HG03095 (cell line): ENCODE data around the gene IGFL3.
"Not testable (repeated sequence)": the region's sequence is repeated elsewhere in the genome, so short reads cannot be mapped to it uniquely, and the experiment has no call there.

Source experiments
- ATAC-seq: cut with Tn5 transposase; IDR thresholded peaks from one replicate; pipeline ENCODE4 v1.9.1; 2021; ENCODE audit warnings: moderate library complexity; ENCODE audit not compliant: unreplicated experiment

The IGFL3 gene

DNA sequence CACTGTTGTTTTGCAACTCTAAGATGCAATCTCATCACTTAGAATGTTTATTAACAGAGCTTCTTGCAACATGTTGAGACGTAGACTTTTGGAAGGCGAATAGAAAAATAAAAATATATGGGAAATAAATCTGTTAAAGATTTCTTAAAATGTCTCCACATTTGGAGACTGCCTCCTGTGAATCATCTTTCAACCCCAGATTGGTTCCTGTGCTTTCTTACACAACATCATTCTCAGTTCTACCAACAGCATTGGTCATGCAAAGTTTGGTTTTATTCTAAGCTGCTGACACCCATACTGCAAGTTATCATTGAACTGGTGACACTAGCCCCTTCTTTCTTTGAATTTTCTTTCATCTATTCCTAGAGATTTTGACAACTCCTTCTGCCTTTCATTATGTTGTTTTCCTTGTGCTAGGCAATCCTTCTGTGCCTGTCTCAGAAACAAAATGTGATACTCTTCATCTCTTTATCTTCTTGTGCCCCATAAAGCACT lies 1.6 kb upstream of the IGFL3 start:
- ATAC-seq = no peak

DNA sequence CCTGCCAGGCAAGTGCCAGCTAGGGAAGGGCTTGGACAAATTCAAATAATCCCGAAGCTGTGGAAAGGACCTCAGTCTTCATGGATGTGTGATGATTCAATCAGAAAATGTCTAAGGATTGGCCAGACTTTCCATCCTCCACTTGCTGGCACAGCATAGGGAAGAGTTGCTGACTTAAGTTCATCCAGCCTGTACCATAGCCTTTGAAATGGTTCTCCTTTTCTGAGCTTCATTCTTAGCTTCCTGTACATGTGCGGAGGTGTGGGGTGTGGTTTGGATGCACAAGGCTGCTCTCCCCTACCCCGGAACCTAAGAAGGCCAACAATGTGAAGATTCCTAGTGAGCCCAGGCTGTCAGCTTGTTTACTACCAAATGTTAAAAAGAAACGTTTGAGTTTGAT lies 959 bp upstream of the IGFL3 start:
- no peak for ATAC-seq

DNA sequence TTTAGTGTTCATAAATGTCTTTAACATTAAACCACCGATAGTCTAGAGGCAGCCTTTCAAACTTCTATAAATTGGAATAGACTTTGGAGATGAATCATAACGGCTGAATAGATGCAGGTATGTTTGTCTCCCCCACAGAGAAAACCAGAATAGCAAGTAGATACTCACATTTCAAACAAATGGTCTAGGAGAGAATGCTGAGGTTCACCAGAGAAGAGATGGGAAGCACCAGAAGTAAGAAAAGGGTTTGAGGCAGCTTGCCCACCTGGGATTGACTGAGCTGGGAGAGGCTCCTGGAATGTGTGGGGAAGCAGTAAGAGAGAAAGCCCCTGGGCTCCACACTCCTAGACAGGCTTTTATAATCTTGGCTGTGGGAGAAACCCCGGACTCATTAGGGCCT lies 6.4 kb downstream of the IGFL3 start:
- ATAC-seq = no peak

DNA sequence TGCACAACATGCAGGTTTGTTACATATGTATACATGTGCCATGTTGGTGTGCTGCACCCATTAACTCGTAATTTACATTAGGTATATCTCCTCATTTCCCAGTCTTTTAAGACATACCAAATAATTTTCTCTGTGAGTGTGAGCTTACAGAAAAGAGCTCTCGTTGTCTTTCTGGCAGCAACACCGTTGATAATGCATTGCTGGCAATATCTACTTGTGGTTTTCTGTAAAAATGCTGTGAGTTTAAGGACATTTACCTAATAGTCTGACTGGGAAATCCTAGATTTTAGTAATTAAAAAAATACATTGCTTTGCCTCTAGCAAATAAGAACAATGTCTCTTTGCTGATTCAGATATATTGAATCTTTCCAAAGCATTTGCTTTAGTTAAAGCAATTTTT lies 8.4 kb downstream of the IGFL3 start:
- ATAC-seq = no peak

DNA sequence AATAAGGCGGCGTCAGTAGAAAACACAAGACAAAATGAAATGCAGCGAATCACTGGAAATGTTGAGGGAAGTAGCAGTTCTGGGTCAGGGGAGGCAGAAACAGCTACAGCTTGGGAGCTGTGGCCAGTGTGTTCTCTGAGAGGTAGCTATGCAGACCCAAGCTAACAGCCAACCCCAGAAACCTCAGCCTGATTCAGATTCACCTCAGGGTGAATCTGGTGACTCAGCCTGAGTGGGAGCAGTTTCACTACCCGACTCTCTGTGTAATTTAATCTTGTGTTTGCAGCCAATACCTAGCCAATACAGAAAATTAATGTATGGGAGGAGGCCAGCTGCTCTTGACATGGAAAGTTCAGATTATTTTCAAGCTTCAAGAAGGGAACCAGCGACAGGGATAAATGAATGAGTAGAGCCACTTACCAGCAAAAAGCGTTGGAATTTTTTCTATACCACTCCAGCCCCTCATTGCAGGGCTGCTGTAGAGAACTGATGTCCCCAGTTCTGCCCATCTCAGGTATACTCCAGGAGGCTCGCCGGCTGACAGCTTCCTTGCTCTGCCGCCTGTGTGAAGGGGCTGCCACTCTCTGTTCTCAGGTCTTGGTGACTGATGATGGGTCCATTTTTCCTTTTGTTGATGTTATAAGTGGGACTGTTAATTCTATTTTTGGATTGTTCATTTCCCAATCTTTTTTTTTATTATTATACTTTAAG lies 8.9 kb downstream of the IGFL3 start:
- peak; percentile 63 for ATAC-seq

DNA sequence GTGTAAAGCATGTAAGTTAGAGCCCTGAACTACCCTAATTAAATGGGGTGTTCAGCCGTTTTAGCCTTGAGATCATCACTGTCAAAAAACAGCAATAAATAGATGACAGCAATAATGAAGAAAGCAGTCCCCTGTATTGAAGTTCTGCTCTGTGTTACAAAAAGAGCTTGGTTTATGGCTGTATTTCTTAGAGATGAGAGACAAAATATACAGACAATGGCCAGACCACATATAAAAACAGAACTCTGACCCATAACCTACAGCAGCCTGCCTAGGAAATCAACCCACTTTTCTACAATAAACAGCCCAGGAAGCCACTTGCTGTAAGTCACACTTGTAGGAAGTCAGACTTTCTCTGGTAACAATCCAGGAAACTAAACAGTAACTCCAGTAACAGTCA lies 10.8 kb downstream of the IGFL3 start:
- no peak for ATAC-seq

DNA sequence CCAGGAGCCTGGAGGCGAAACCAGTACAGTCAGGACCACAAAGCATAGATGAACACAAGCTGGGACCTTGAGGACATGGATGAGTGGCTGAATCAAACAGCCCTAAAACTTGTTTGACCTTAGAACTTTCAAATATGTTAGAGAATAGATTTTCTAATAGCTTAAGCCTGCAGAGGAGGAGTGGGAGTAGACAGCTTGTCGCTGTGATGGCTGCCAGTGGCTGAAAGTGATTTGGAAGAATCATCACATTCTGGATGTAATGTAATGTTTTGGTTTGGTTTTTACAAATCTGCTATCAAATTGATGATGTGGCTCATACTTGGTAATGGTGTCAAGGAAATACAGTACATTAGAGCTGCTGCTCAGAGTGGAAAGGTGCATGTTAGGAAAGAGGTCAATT lies 12.0 kb downstream of the IGFL3 start:
- no peak for ATAC-seq

DNA sequence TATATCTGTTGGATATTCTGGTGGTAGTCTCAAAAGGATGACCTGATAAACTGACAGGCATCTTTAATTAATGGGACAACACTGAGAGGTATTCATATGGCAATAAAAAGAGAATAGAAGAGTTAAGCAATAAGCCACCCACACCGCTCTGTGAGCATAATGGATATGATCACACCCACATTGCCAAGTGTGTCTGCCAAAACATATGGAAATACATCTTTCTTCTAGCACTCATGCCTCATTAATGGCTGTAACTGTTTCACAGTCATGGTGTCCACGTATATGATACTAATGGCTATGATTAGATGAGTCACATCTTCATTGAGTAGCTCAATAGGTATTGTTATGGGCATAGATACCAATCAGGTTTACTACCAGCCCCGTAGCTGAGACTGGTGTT lies 13.1 kb downstream of the IGFL3 start:
- ATAC-seq = no peak

DNA sequence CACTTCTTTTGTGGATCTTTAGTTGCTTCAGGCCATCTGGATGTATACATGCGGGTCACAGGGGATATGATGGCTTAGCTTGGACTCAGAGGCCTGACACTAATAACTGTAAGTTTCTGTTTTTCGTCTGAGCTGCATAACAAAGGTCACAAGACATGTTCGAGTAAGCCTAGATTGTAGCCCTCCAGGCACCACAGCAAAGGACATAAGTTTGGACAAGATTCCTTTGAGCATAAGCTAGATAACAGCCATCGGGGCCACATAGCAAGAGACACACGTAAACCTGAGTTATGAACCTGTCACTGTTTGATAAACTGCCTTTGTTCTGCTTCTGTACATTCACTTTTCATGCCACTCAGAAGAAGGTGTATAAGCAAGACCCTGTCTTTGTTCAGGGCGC lies 14.6 kb downstream of the IGFL3 start:
- ATAC-seq = no peak

DNA sequence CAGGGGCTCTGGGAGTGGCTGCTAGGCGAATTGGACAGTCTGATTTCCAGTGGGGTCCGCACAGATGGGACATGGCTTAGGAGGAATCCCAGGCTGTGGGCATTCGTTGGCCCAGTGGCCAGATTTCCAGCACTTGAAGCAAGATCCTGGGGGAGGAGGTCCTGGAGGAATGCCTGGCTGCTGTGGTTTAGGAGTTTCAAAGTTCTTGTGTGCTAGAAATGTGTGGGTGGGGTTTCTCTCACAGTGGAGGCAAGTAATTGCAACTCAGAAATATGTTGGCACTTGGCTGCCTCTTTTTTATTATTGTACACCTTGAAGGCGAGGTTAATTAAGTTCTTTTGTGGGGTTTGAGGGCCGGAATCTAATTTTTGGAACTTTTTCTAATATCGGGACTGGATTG lies 17.1 kb downstream of the IGFL3 start:
- no peak for ATAC-seq

DNA sequence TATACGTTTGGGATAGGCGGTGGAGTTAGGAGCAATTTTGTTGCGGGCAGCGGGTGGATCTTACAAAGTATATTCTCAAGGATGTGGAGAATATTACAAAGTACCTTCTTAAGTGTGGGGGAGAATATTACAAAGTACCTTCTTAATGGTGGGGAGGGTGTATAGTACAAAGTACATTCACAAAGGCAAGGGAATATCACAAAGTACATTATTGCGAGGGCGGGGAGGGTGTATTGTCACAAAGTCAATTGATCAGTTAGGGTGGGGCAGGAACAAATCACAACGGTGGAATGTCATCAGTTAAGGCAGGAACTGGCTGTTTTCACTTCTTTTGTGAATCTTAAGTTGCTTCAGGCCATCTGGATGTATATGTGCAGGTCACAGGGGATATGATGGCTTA lies 22.2 kb downstream of the IGFL3 start:
- not testable (repeated sequence) for ATAC-seq

DNA sequence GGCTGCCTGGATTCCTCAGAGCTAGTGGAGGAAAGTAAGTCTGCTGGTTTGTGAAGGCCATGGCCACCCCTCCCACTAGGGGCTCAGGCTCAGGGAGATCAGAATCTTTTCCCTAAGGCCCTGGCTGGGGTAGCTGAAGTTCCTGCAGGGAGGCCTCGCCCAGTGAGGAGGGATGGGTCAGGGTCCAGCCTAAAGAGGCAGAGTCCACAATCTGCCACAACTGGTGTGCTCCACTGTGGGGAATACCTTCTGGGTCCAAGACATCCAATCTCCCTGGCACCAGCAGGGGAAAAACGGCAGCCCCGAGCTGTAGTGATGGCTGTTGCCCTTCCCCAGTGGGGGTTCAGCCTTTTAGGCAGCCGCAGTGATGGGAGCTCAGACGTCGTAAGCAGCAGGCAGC lies 23.2 kb downstream of the IGFL3 start:
- no peak for ATAC-seq

DNA sequence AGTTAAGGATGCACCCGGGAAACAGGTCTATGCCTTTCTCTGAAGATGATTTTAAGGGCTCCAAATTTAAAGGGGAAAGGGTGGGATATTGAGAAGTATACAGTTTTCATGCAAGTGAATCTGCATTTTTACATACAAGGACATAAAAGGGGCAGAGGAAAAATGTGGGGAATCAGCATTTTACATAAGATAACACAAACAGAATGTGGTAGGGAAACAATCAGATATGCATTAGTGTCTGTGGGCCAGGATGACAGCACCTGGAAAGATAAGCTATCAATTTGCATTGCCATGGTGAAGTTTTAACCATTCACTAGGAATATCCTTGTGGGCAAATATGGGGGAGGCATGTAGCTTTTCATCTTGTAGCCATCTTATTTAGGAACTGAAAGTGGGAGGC lies 24.1 kb downstream of the IGFL3 start:
- no peak for ATAC-seq

DNA sequence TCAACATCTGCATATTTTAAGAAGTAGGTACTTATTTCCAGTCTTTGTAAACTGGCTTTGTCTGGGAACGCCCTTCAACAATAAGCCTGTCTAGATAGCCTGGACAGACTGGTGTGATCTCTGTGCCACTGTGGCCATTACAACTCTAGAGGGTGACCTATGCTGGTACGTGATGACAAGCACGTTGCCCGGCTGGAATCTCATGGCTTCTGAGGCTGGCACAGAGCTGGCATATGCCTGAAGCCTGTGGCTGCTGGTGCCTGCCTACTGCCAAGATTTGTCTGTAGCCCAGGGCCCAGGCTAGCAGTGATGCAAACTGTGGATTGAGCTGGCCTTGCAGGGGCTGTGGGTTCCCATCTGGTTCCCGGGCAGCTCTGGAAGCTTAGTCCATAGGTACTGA lies 34.0 kb downstream of the IGFL3 start:
- no peak for ATAC-seq

DNA sequence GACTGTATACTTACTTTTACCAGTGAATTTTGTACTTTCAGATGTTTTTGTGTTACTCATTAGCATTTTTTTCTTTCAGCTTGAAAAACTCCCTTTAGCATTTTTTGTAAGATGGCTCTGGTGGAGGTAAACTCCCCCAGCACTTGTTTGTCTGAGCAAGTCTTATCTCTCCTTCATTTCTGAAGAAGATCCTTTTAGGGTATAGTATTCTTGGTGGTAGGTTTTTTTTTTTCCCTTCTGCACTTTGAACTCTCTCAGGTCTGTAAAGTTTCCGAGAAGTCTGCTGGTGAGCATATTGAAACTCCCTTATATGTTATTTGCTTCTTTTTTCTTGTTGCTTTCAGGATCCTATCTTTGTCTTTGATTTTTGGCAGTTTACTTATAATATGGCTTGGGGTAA lies 35.1 kb downstream of the IGFL3 start:
- ATAC-seq = no peak

DNA sequence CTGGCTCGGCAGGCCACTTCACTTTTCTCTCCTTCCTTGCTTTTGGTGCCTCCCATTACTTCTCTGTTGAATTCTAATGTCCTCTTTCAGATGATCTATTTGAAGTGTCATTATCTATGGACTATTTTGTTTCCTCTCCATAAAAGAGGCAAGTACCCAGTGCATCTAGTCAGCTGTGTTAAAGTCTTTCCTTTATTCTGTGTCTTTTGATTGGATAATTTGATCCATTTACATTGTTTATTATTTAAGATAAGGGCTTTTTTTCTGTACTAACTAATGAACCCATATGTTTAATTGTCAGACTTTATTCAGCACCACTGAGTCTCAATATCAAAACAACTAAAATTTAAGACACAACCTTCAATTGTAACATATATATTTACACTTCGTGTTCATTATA lies 36.4 kb downstream of the IGFL3 start:
- no peak for ATAC-seq

DNA sequence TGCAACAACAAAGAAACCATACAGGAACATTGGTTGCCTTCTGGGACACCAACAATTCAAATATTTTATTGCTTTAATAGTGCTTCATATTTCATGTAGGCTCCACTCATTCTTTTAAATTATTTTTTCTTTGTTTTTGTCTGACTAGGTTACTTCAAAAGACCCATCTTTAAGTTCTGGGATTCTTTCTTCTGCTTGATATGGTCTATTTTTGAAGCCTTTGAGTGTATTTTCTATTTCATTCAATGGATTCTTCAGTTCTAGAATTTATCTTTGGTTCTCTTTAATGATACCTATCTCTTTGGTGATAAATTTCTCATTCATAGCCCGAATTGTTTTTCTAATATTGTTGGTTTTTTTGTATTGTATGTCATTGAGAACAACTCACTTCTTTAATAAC lies 38.6 kb downstream of the IGFL3 start:
- no peak for ATAC-seq

DNA sequence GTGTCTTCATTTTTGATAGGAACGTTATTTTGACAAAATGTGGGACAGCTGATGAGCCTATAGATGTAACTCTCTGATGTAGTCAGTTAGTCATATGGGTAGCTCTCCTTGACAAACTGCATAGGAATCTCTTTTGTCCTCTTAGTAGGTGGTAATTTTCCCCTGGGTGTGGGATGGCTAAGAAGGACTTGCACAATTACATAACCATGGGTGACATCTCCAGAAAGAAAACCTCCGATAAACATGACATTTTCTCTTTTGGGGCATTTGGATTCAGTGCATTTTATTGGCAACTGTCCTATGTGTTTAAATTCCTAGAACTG lies 41.8 kb downstream of the IGFL3 start:
- no peak for ATAC-seq

DNA sequence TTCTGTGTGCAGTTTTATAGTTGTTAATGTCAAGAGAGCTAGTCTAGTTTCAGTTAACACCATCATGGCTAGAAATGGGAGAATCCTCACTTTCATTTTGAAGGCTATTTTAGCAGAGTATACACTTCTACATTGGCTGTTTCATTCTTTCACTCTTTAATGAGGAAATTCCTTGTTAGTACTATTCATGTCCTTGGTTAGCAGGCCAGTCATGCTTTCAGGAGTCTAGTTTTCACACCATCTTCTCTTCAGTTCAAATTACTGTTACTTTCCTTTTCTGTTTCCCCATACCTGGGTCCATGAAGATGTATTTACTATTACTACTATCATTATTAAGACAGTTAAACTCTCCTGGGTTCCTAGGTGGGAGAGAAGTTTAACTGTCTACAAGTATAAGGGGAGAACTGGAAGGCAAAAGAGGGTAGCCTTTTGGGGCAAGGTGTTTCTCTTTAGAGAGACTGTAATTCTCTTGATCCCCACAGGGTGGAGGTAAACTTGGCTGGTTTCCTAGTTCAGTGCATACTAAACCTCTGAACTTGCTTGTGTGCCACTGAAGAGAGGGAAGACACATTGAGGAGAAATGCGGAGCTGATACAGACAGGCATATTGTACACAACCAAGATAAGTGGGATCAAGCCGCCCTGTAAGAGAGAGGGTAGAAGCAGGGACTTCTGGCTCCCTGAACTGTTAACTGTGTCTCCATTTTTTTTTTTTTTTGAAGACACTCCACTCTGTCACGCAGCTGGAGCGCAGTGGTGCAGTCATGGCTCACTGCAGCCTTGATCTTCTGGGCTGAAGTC lies 42.4 kb downstream of the IGFL3 start:
- no peak for ATAC-seq

DNA sequence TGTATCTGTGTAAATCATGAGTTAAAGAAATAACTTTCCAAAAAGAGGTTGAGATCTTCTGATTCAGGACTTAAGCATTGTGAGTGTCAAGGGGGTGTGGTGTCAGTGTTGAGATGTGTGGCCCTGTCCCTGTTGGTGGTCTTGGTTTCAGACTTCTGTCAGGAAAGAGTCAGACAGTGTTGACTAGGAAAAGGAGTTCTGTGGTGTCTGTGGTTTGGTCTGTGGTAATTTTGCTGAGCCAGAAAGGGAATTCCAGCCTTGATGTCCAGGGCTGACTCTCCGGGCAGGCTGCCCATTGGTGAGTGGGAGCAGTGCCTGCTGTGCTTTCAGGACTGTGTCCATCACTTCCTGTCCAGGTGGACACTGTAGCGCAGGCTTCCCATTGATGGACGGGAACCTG lies 43.9 kb downstream of the IGFL3 start:
- ATAC-seq = no peak

DNA sequence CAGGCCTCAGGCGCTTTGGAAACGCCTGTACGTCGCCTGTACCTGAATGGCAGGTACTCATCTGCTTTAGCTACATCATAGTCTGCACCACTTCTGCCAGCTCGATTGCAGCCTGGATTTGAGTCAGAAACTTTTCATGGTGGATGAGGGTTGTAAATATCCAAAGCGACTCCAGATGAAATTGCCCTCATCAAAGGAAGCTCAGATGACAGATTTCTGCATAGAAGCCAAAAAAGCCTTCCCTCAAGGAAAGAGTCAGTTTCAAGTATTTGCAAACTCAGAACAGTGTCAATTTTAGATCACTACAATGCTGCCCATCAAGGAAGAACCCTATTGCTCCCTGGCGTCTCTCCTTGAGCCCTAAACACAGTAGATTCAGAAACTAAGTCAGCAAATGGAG lies 44.9 kb downstream of the IGFL3 start:
- no peak for ATAC-seq

DNA sequence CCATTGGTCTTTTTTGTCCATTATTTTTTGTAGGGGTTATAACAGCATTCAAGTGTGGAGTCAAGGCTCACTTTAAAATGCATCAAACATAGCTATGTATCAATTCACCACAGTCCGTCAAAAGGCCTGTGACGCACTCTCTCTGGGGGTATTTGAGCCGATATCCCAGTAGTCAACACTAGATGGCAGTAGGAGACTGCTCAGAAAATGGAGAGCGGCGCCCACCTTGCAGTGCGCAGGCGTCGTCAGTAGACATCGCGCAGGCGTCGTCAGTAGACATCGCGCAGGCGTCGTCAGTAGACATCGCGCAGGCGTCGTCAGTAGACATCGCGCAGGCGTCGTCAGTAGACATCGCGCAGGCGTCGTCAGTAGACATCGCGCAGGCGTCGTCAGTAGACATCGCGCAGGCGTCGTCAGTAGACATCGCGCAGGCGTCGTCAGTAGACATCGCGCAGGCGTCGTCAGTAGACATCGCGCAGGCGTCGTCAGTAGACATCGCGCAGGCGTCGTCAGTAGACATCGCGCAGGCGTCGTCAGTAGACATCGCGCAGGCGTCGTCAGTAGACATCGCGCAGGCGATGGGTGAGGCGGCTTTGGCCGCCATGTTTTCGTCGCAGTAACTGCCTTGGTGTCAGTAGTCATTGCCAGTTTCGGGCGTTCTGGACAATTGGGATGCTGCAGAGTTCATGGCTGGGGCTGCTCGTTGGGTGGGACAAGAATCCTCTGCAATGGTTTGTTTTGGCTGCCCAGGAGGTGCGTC lies 45.7 kb downstream of the IGFL3 start:
- not testable (repeated sequence) for ATAC-seq
